Hippocampal formation (tissue), 2 donors: ENCODE data around the gene DCAF12.

Source experiments
- DNase-seq, 2 donors: peaks; one replicate each; lab custom pipeline; 2025; lab: John Stamatoyannopoulos, UW

The DCAF12 gene

DNA sequence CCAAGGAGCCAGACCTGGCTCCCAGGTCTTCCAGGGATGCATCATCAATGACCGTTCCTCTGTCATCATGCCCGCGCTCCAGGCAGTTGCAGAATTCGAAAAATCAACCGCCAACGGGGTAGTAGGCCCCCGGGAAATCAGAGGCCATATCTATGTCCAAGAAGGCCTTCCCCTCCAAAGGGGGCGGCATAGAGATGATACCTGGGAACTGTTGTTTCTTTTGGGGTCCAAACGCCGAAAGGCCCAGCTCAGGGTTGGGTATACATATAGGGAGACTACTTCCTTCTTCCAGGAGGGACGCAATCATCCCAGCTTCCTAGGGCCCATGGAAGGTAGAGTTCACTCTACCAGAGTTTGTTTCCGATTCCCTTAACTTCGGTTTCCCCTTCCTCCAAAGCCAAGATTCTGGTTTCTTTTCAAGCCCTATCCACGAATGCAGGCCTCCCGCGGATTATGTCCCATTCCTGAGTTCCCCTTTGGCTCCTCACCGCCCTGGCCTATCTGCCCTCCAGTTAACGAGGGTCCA lies 754 bp downstream of the DCAF12 start:
- DNase-seq, result no peak

DNA sequence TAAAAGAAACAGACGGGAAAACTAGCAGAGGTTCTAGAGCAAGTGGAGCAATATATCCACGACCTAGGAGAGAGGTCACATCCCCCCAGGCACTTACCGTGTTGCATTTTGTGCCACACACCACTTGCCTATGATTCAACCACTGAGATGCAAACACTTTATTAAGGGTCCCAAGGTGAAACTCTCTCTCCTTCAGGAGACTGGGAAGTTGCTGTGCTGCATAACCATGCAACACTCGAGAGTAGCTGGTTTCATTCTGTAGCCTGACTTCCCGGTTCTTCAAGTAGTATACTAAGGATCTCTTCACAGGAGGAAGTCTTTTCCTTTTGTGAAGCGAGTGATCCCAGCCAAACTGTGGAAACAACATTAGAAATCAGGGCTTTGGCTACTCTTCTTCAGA lies 1.6 kb downstream of the DCAF12 start:
- no peak for DNase-seq

DNA sequence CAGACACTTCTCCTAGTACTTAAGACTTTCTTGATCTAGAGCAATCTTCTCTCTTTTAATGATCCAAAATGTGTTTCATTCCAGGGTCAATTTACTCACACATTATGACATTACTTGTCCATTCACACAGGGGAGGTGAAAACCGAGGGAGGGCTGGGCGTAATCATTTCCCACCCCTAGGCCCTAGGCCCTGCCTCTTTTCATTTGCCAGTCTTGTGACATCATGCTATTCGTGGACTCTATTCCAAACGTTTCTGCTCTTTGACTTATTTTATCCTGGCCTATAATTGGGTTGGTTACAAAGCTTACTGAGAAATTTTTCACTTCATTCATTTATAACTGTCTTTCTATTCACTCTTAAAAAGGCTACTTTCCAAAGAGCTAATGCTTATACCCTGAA lies 2.4 kb downstream of the DCAF12 start:
- no peak for DNase-seq

DNA sequence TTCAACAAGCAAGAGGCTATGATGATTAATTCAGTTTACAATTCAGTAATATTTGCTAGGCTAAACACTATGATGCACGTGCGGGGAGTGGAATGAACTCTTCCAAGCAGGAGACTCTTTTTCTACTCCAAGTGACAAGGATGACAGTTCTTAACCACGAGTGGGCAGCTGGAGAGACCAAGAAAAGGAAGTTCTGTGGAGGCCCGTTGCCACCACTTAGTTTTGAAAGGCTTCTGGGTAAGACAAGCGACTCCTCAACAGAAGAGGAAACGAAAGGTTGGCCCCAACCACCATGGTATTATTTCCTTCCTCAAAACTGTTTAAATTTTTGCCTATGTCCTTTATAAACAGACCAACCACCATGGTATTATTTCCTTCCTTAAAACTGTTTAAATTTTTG lies 2.8 kb downstream of the DCAF12 start:
- DNase-seq, result peak in 1 of 2 donors; percentile 11

DNA sequence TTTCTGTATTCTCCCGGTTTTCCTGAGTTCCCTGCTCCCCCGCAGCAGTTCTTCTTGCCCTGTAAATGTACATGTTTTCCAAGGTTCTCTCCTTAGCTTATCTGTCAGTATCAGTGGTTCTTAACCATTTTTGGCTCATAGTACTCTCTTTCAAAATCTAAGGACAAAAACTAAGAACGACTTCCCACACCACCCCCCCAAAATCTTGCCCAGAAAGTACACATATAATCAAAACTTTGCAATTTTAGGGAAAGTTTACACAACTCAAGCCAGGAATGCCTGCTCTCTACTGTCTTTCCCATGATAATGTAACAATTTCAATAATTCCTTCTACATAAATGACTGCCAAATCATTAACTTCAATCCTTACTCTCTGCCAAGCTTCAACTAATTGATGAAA lies 4.5 kb downstream of the DCAF12 start:
- no peak for DNase-seq

DNA sequence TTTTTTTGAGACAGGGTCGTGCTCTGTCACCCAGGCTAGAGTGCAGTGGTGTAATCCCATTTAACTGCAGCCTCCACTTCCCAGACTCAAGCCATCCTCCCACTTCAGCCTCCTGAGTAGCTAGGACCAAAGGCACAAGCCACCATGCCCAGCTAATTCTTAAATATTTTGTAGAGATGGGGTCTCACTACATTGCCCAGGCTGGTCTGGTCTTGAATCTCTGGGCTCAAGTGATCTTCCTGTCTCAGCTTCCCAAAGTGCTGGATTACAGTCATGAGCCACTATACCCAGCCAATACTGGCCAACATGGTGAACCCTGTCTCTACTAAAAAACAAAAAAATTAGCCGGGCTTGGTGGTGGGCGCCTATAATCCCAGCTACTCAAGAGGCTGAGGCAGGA lies 6.8 kb downstream of the DCAF12 start:
- DNase-seq, result no peak

DNA sequence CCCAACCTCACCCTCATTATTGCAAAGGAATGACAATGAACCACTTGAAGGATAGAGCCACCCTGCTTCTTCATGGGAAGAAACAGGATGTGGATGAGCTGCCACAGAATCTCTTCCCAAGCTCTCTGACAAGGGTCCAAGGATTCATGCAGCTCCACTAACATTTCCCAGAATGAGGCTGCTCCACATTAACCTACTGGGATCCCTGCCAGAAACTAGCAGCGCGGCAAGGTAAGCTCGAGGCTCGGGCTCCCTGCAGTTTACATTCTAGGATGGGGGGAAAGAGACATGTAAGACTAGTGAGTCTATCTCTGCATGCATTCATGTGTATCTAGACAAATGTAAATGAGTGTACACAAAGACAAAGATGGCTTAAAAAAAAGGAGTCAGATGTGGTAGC lies 12.1 kb downstream of the DCAF12 start:
- DNase-seq, result no peak

DNA sequence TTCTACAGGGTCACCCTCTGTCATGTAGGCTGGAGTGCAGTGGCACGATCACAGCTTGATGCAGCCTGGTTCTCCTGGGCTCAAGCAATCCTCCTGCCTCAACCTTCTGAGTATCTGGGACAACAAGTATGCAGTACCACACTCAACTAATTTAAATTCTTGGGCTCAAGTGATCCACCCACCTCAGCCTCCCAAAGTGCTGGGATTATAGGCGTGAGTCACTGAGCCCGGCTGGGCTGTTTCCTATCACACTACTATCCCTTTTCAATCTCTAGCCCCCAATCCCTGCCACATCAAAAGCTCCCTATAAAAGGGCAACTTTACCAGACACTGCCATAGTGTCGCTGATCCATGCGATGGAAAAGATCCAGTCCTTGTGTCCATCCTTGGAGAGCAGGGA lies 20.4 kb downstream of the DCAF12 start:
- DNase-seq, result no peak

DNA sequence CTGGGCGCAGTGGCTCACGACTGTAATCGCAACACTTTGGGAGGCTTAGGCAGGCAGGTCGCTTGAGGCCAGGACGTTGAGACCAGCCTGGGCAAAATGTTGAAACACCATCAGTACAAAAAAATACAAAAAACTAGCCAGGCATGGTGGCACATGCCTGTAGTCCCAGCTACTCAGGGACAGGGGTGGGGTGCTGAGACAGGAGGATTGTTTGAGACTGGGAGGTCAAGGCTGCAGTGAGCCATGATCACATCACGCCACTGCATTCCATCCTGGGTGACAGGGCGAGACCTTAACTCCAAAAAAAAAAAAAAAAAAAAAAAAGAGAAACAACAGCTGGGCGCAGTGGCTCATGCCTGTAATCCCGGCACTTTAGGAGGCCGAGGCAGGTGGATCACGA lies 23.7 kb downstream of the DCAF12 start:
- no peak for DNase-seq

DNA sequence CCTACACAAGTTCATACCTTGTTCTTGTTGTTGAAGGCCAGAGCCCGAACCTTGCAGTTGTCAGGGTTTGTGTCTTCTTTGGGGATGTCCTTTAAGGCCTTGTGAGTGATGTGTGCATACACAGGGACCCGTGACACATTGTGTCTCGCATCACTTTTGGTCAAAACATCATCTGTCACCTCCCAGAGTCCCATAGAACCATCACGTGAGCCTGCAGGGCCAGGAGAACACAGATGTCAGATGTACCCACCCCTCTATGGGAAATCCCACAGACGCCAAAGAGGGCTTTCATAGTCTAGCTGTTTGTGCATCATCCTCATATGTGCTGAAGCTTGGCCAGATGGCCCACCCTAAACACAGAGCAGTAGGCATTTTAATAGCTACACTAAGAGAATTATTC lies 28.2 kb downstream of the DCAF12 start:
- DNase-seq, result no peak

DNA sequence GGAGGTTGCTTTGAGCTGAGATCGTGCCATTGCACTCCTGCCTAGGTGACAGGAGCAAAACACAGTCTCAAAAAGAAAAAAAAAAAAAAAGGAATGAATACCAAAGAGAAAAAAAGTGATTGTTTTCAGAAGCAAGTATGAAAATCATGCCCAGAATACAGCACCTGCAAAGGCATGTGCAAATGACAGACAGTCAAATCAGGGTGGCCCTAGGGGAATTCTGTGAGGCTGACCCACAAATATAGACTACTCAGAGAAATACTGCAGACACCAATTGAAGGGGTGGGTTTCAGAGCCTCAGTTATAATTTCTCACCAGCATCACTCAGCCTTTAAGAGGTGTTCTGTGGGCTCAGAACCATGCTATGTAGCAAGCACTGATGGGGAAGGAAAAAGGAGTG lies 28.6 kb downstream of the DCAF12 start:
- DNase-seq, result no peak

DNA sequence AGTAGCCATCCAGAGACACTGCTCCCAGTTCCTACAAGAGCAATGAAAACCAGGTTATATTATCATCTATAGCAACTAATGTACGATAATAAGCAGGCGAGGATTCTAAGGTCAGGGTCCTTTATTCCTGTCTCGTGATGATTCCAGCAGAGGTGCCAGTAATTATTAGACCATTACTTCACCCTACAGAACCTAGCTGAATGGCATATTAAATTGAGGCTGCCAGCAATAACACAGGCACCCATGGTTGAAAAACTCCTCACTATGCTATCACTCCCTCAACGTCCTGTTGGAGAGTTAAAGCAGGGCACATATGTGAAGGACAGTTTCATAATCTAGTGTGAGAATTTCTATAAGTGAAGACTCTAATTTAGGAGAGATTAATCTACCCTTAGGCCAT lies 29.7 kb downstream of the DCAF12 start:
- DNase-seq, result no peak

DNA sequence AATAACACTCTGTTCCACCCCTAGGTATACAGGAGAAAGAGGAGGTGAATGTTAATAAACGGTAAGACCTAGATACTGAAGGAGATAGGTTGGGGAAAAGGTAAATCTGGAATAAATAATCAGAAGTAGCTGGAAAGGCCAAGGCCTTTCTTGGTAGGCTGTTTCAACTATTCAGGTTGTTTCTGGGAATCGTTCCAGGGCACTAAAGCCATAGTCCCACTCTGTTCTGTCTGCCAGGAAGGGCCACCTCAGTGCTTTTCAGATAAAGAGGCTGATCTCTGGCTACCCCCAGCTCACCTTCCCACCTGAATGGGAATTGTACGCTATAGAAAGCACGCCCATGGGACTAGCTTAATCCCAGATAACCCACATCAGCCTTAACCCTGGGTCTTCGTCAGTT lies 32.9 kb downstream of the DCAF12 start:
- DNase-seq, result no peak

DNA sequence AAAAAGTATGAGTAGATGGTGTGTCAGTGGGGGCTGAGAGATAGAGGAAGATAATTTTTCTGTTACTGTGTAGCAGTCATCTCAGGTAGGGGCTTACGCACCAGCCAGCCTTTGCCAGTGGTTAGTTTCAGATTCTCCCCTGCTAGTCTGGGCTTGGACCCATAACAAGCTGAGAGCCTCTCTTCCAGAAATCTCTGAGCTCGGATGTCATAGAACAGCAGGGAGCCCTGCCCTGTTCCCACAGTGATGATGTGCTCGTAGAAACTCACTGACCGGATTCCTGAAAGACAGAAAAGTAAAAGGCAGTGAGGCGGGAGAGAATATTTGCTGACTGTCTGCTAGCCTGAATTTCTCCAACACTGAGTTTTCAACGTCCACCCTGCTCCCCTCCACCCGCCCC lies 37.2 kb downstream of the DCAF12 start:
- DNase-seq, result no peak

DNA sequence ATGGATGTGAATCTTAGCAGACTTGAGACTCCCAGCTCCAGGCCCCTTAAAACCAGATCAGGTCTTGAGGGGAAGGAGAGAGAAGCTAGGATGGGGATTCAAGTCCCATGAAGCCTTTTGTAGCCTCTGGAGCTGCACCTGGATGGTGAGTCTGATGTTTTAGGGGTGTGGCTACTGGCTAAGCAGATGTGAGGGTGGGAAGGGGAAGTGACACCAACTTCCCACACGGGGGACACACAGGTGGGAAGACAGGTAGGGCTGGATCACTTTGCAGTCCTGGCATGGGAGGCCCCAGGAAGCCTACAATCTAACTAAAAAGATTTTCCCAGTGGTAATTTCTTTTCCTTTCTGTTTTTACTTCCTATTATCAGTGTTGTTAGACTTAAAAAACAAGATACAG lies 39.1 kb downstream of the DCAF12 start:
- DNase-seq, result no peak

DNA sequence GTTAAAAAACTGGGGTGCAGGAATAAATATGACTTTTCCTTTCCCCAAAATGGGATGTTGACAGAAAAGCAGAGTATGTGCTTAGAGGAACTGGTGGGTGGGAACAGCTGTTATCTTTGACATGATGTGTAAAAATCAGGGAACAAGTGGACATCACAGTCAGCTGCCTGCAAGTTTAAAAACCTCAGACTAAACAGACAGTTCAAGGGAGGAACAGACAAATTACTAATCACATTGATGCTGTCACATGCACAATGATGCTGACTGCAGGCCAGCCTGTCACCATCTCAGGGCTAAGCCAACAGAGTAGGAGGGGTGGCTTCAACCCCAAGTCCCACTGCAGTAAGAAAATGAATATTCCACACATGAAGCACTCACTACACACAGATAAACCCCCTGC lies 39.6 kb downstream of the DCAF12 start:
- no peak for DNase-seq

DNA sequence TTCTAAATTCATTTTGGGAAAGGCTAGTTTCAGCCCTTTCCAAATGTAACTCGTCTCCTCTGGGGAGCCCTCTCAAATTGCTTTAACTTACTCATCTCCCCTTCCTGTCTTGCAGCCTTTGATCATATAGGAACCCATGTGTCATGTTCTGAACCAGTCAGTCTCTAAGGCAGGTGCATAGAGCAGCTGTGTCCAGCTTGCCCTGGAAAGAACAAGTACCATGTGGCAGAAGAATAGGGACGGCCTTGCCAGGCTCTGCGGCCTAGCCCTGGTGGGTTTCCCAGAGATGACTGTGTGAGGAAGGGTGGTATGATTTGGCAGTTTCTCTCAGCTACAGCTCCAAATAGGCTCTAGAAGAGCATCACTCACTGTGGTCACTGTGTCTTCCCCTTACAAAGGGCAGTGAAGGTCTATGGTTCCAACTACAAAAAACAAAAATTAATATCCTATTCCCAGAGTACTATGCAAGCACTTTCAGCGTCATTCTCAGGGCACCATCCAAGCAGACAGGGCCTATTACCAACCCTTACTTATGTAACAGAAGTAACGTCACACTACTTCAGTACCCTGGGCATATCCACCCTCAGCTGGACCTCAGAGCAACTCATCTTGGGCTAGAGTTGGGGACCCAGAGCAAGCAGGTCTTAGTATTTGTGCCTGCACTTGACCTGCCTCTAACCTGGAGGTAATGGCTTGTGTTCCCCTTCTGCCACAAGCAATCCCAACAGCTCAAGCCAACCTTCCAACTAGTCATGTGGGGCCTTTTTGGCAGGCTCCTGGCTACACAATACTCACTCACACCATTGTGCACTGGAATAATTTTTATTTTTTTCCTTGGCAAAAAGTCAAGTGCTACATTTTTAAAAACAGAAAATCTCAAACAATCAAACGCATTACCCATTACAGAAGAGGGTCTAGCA lies 40.7 kb downstream of the DCAF12 start:
- peak; percentile 12 to 14 for DNase-seq

DNA sequence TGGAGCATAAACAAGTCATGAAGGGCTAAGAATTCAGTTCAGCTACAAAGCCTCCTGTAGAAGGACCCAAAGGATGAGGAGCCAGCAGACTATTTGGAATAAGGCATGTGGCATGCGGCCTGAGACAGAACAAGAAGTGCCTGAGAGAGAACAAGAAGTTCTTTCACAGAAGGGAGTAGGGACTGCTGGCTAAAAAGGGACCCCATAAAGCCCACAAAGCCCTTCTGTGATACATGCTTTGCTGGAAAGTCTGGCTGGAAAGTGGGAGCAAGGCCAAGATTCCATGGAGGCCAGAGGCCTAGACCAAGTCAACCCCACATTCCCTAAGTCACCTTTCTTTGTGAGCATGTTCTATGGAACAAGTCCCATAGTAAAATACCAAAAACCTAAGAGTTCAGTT lies 41.9 kb downstream of the DCAF12 start:
- DNase-seq, result peak; percentile 61 to 86

DNA sequence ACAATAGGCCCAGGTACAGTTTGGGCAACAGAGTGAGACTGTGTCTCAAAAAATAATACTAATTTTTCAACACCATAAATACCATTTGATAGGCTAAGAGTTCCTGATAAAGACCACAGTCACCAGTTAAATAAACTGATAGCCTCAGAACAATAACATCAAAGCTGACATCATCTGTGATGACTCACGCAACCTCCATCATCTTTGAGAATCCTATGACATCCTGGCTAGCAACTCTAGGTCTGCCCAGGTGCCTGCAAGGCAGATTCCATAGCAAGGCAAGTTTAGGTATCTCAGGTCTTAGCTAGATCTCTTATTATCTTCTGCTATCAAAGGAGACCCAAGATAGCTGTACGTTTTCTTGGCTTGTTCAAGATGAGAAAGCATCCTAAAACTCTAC lies 47.3 kb downstream of the DCAF12 start:
- DNase-seq, result no peak

DNA sequence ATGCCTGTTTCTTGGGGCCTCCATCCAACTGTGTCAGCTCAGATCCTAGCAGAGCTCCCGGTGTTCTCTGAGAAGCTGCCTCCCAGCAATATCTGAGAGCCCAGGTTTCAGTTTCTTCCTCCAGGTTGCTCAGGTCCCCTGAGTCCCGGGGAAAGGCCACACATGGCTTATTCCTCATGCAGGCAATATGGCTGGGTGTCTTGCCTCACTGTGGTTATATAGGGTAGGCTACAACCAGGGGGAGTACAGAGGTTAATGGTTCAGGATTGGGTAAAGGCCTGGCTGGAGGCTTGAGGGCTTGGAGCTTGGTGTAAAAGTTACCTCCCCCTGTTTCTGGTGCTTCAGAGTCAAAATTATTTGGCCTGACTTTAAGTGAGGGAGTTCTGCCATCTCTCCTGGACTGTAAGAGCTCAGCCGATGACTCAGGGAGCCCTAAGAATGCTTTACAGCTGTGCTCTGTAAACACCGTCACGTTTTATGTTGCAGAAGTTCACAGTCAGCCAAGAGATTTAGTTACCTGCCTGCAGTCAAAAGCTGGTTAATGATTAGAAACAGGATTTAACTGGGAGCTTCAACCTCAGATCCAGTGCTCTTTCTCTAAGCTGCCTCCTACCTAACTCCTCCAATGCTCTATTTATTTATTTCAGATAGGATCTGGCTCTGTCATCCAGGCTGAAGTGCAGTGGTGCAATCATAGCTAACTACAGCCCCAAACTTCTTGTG lies 53.5 kb downstream of the DCAF12 start:
- no peak for DNase-seq

DNA sequence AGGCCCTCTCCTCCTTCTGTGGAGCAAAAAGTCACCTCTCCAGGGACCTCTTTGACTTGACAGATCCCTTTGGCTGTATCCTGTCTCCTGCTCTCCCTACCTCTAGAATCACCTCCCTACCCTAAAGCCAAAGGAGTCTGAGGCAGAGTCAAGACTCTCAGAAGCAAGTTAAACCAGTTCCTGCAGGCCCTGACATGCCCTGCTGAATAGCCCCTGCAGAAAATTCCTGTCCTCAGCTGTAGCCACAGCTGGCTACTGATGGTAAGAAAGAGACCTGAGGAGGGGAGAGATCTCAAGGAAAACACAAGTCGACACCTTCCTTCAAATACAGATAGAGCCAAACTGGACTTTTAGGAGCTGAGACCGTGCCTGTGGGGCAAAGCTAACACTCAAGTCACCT lies 54.1 kb downstream of the DCAF12 start:
- DNase-seq, result no peak

DNA sequence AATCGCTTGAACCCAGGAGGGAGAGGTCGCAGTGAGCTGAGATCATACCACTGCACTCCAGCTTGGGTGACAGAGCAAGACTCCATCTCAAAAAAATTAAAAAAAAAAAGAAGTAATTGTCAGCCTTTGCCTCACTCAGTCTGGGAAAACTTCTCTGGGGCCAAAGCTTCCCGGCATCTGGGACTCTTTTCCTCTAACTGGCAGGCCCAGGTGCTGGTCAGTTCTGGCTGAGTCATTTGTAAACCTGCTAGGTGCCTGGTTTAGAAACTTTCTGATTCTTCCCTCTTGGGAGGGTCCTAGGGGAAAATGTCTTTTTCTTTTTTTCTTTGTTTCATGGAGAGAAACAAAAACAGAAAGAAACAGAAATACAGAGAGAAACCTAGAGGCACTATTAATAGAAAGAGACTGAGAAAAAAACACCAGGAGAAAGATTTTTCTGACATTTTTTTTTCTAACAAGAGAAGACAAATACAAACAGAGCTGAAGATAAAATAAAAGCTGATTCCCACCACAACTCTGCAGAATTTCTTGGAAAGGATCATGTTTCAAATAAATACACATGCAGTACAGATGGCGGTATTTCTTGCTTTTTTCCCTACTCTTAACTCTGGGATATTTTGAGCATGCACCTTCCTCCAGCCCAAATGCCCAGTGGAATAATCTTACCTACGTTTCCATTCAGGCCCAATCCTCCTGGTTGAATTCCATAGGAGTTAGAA lies 55.7 kb downstream of the DCAF12 start:
- no peak for DNase-seq

DNA sequence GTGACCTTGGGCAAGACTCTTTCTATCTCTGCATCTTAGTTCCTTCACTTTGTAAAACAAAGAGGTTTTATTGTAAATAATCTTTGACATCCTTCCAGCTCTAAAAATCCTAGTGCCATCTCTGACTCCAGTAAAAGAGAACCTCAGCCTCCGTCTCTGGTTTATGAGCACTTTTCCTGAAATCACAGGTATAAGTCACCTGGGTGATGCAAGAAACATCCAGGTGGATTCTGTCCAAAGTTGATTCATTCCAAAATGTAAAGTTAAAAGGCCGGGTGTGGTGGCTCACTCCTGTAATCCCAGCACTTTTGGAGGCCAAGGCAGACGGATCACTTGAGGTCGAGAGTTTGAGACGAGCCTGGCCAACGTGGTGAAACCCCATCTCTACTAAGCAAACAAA lies 56.7 kb downstream of the DCAF12 start:
- DNase-seq, result no peak
